Activated CD4-positive, alpha-beta memory T cell treated with anti-CD3 and anti-CD28 coated beads, Interleukin-2, amount 10 ng/mL, durations not matched to agents 7 days and 5 days (primary cell): ENCODE measurements around the gene PREPL. TPM values are rescaled to one million over a fixed set of nuclear protein-coding genes. Genes with fewer than 3 reads are reported as not detected.
A peak's percentile ranks its signal among the peaks of the same experiment; 100 is the strongest.

Experiments
- CTCF ChIA-PET: fragments of 350-600 bp; sonication (Branson Sonifier 250); formaldehyde crosslinking; loops from one replicate; lab custom pipeline; 2021; ENCODE audit warnings: antibody characterized with exemption, inconsistent platforms; lab: Charles Lee
- POLR2A ChIA-PET: fragments of 350-600 bp; sonication (Branson Sonifier 250); formaldehyde crosslinking; loops from one replicate; lab custom pipeline; 2021; ENCODE audit warnings: antibody characterized with exemption; lab: Charles Lee
- DNase-seq: peaks from one replicate; pipeline ENCODE4 v3.0.0-alpha.2; 2020
- H3K27ac Mint-ChIP-seq: one replicate; pipeline ENCODE4 v1.8.0; 2021; ENCODE audit warnings: mild to moderate bottlenecking, mixed read lengths
- H3K27me3 Mint-ChIP-seq: one replicate; pipeline ENCODE4 v1.8.0; 2021; ENCODE audit warnings: mixed read lengths
- H3K36me3 Mint-ChIP-seq: one replicate; pipeline ENCODE4 v1.8.0; 2021; ENCODE audit warnings: low read depth, mixed read lengths
- H3K4me1 Mint-ChIP-seq: one replicate; pipeline ENCODE4 v1.8.0; 2021; ENCODE audit warnings: mixed read lengths
- H3K4me3 Mint-ChIP-seq: one replicate; pipeline ENCODE4 v1.8.0; 2021; ENCODE audit warnings: mild to moderate bottlenecking, mixed read lengths
- H3K9me3 Mint-ChIP-seq: one replicate; pipeline ENCODE4 v1.8.0; 2021; ENCODE audit warnings: mixed read lengths
- total RNA-seq, 2 experiments: library from RNA; stranded (reverse); gene quantifications; one replicate each; pipeline ENCODE4 v1.2.3, GENCODE V29; 2021

Gene PREPL
- total RNA-seq, 2 experiments from 2014 or later: 20.2 to 21.7 TPM

DNA sequence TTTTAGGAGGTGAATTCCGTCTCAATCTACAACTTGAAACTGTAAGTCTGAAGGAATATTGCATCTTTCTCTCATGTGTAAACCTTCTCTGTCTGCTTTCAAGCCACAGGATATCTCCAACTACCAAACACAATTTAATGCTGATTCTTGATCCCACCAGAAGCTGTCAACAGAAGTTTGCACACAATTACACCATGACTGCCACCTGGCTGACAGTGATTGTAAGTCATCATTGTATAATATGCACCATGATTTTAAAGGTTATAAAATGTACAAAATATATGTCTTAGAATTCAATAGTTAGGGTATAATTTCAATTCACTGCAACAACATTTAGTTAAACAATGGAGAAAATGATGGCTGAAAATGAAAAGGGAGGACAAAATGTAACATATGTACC is 18.4 kb downstream of the PREPL start:
- Mint-ChIP-seq H3K9me3 (no peaks in the 10 kb centered on the region), H3K4me1 (no peaks in the 10 kb centered on the region), H3K36me3 (peaks cover 20% of the 10 kb centered on the region), H3K27ac (no peak overlapping the region), H3K27me3 (no peaks in the 10 kb centered on the region), H3K4me3 (no peak overlapping the region)
- ChIA-PET POLR2A (interaction anchor here (1.7 kb wide), 1 partner anchor 18 kb away, joined by 6 read pairs; the partner anchor contains the start of genes CAMKMT and PREPL), CTCF (interaction anchor here (0.7 to 2.0 kb wide), 8 partner anchors 17 to 299 kb away, joined by 3 to 13 read pairs (median 4); no protein-coding TSS in a partner anchor)
- DNase-seq: peak; percentile 21

- Mint-ChIP-seq H3K4me1 (peaks cover 8% of the 10 kb centered on the region), H3K9me3 (no peaks in the 10 kb centered on the region)
Observed at GRCh38 chr2:44335806-44336538, 25.3 kb downstream of the PREPL start.

DNA sequence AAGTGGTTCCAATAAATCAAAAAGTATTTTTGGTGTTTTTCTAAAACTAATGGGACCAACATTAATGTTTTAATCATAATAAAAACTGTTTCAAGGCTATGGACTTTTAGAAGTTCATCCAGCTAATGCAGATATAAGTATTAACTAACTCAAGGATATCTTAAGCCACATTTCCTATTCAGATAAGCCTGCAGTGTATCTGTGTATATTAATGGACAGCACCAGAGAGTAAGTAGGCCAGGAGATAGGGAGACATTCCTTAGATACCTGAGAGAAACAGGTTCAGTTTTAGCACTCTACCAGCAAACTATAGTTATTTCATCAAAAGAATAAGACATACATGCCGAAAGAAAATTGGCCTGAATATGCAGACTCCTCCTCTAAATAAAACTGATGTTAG is 27.3 kb downstream of the PREPL start:
- H3K4me3 Mint-ChIP-seq: no peak overlapping the region
- no peaks in the 10 kb centered on the region for H3K27me3 Mint-ChIP-seq
- no peak overlapping the region for H3K27ac Mint-ChIP-seq
- H3K36me3 Mint-ChIP-seq: peaks cover 49% of the 10 kb centered on the region
- no peak for DNase-seq
- POLR2A ChIA-PET: no interaction called here
- H3K4me1 Mint-ChIP-seq: peaks cover 8% of the 10 kb centered on the region
- no peaks in the 10 kb centered on the region for H3K9me3 Mint-ChIP-seq
- CTCF ChIA-PET: no interaction called here

More at GRCh38 chr2:44335806-44336538, 25.3 kb downstream of the PREPL start:
- ChIA-PET POLR2A (no interaction called here), CTCF (no interaction called here)
- no peak overlapping the region for H3K4me3 Mint-ChIP-seq
- H3K27ac Mint-ChIP-seq: no peak overlapping the region
- no peaks in the 10 kb centered on the region for H3K27me3 Mint-ChIP-seq
- peaks cover 47% of the 10 kb centered on the region for H3K36me3 Mint-ChIP-seq
- DNase-seq: no peak

GRCh38 chr2:44330801-44331200 is 30.5 kb downstream of the PREPL start:
- no peaks in the 10 kb centered on the region for H3K27me3 Mint-ChIP-seq
- ChIA-PET POLR2A (no interaction called here), CTCF (no interaction called here)
- no peak overlapping the region for H3K27ac Mint-ChIP-seq
- H3K4me1 Mint-ChIP-seq: peaks cover 4% of the 10 kb centered on the region
- H3K9me3 Mint-ChIP-seq: no peaks in the 10 kb centered on the region
- H3K36me3 Mint-ChIP-seq: peaks cover 37% of the 10 kb centered on the region
- DNase-seq: no peak
- no peak overlapping the region for H3K4me3 Mint-ChIP-seq

DNA sequence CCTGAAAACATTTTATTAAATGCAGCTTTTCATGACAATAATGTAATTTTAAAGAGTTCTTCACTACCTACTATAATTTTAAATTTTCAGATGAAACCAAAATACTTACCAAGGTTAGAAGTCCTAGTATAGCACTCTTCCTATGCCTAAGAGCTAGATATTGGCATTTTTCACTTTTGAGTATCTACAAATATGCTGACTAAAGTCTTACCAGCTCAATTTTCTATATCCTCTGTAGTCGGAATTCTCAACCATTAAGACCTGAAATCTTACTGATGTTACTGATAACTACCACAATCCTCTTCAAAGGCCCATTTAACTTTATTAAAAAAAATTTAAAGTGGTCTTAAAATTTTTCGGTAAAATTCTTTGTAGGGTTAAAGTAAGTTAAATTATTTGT is 32.0 kb downstream of the PREPL start:
- DNase-seq: no peak
- H3K9me3 Mint-ChIP-seq: no peaks in the 10 kb centered on the region
- ChIA-PET POLR2A (interaction anchor here (0.9 to 1.2 kb wide), 2 partner anchors 9 to 32 kb away, joined by 3 read pairs; partner anchors contain the start of genes CAMKMT and PREPL), CTCF (interaction anchor here (0.8 to 1.8 kb wide), 2 partner anchors 22 to 32 kb away, joined by 3 to 5 read pairs; partner anchors contain the start of genes CAMKMT and PREPL)
- peaks cover 32% of the 10 kb centered on the region for H3K36me3 Mint-ChIP-seq
- no peak overlapping the region for H3K4me3 Mint-ChIP-seq
- H3K27me3 Mint-ChIP-seq: no peaks in the 10 kb centered on the region
- H3K4me1 Mint-ChIP-seq: no peaks in the 10 kb centered on the region
- H3K27ac Mint-ChIP-seq: no peak overlapping the region

DNA sequence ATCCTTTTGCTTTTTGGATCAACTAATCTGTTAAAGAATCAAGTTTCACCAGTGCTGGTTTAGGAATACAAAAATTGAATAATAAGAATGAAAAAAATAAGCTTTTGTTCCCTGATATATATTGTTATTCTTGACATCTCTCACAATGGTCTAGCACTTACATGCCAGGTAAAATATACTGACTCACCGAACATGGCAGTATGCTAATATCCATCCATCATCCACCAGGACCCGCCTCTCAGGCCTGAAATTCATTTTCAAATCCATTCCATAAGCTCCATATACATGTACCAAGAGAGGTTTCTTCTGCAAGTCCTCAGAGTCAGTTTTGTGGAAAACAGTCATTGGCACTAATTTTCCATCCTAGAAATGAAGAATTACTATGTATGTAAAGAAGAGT is 32.5 kb downstream of the PREPL start:
- Mint-ChIP-seq H3K27ac (no peak overlapping the region), H3K27me3 (no peaks in the 10 kb centered on the region), H3K36me3 (peaks cover 35% of the 10 kb centered on the region), H3K4me3 (no peak overlapping the region), H3K4me1 (no peaks in the 10 kb centered on the region), H3K9me3 (no peaks in the 10 kb centered on the region)
- ChIA-PET POLR2A (interaction anchor here (0.9 to 1.2 kb wide), 2 partner anchors 9 to 33 kb away, joined by 3 read pairs; partner anchors contain the start of genes CAMKMT and PREPL), CTCF (interaction anchor here (0.8 to 1.8 kb wide), 2 partner anchors 22 to 33 kb away, joined by 3 to 5 read pairs; partner anchors contain the start of genes CAMKMT and PREPL)
- no peak for DNase-seq

DNA sequence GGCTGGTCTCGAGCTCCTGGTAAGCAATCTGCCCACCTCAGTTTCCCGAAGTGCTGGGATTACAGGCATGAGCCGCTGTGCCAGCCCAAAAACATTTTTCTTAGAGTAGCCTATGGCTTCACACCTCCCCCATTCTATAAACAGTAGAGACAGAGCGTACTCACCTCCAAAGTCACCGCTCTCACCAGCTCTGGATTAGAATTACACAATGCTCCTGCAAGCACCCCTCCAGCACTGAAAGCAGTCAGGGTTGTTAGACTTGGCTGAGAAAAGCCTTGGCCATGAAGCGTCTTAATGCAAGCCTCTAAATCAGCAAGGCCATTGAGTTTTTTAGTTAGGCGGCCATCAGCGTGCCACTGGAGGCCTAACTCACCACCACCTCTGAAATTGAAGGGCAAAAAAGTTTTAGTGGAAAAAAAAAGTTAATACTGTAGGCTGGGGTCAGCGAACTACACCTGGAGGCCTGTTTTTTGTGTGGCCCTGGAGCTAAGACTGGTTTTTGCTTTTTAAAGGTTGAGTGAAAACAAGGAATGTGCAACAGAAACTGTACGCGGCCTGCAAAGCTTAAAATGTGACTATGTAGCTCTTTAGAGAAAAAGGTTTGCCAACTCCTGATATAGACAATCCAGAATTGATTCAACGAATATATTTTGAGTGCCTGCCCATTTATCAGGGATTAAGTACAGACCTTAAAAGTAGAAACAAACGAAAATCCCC is 34.6 kb downstream of the PREPL start:
- H3K27ac Mint-ChIP-seq: no peak overlapping the region
- POLR2A ChIA-PET: interaction anchor here (0.6 to 0.9 kb wide), 2 partner anchors 12 to 342 kb away, joined by 3 read pairs; no protein-coding TSS in a partner anchor
- H3K4me3 Mint-ChIP-seq: no peak overlapping the region
- no peaks in the 10 kb centered on the region for H3K4me1 Mint-ChIP-seq
- CTCF ChIA-PET: no interaction called here
- H3K9me3 Mint-ChIP-seq: no peaks in the 10 kb centered on the region
- H3K36me3 Mint-ChIP-seq: peaks cover 43% of the 10 kb centered on the region
- DNase-seq: no peak
- H3K27me3 Mint-ChIP-seq: no peaks in the 10 kb centered on the region

GRCh38 chr2:44325897-44326296 is 35.4 kb downstream of the PREPL start:
- H3K4me3 Mint-ChIP-seq: no peak overlapping the region
- H3K4me1 Mint-ChIP-seq: no peaks in the 10 kb centered on the region
- POLR2A ChIA-PET: interaction anchor here (0.6 kb wide), 1 partner anchor 341 kb away, joined by 3 read pairs; no protein-coding TSS in a partner anchor
- H3K9me3 Mint-ChIP-seq: no peaks in the 10 kb centered on the region
- no peak for DNase-seq
- CTCF ChIA-PET: interaction anchor here (0.7 kb wide), 1 partner anchor 238 kb away, joined by 3 read pairs; no protein-coding TSS in a partner anchor
- H3K27ac Mint-ChIP-seq: no peak overlapping the region
- no peaks in the 10 kb centered on the region for H3K27me3 Mint-ChIP-seq
- H3K36me3 Mint-ChIP-seq: peaks cover 42% of the 10 kb centered on the region

- no peak for DNase-seq
- H3K36me3 Mint-ChIP-seq: peaks cover 45% of the 10 kb centered on the region
- no peaks in the 10 kb centered on the region for H3K27me3 Mint-ChIP-seq
- POLR2A ChIA-PET: no interaction called here
- no peak overlapping the region for H3K4me3 Mint-ChIP-seq
- CTCF ChIA-PET: no interaction called here
- no peak overlapping the region for H3K27ac Mint-ChIP-seq
- no peaks in the 10 kb centered on the region for H3K4me1 Mint-ChIP-seq
- no peaks in the 10 kb centered on the region for H3K9me3 Mint-ChIP-seq
Observed at GRCh38 chr2:44324971-44325426, 36.3 kb downstream of the PREPL start.

DNA sequence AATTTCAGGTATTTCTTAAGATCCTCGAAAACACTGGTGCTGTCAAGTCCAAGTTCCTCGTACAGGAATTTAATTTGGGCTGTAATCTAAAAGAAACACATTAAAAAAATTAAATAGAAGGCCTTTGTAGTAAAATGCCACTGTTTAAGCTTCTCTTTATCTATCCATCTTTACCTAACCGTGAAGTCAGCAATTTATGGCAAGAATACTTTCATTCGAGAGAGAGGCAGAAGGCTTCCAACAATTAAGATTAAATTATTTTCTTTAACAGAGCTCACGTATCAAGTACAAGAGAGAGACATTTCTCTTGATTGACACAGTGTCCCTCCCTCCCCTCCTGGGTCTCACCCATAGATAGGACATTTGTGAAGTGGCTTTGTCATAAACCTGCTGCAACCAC is 39.9 kb downstream of the PREPL start:
- no peak overlapping the region for H3K4me3 Mint-ChIP-seq
- no peak for DNase-seq
- no peaks in the 10 kb centered on the region for H3K4me1 Mint-ChIP-seq
- peaks cover 38% of the 10 kb centered on the region for H3K36me3 Mint-ChIP-seq
- POLR2A ChIA-PET: no interaction called here
- H3K27me3 Mint-ChIP-seq: no peaks in the 10 kb centered on the region
- CTCF ChIA-PET: no interaction called here
- no peaks in the 10 kb centered on the region for H3K9me3 Mint-ChIP-seq
- H3K27ac Mint-ChIP-seq: no peak overlapping the region

GRCh38 chr2:44320832-44321231 is 40.5 kb downstream of the PREPL start:
- POLR2A ChIA-PET: no interaction called here
- no peaks in the 10 kb centered on the region for H3K9me3 Mint-ChIP-seq
- peaks cover 40% of the 10 kb centered on the region for H3K36me3 Mint-ChIP-seq
- no peaks in the 10 kb centered on the region for H3K4me1 Mint-ChIP-seq
- CTCF ChIA-PET: no interaction called here
- DNase-seq: no peak
- H3K27me3 Mint-ChIP-seq: no peaks in the 10 kb centered on the region
- no peak overlapping the region for H3K4me3 Mint-ChIP-seq
- H3K27ac Mint-ChIP-seq: no peak overlapping the region

DNA sequence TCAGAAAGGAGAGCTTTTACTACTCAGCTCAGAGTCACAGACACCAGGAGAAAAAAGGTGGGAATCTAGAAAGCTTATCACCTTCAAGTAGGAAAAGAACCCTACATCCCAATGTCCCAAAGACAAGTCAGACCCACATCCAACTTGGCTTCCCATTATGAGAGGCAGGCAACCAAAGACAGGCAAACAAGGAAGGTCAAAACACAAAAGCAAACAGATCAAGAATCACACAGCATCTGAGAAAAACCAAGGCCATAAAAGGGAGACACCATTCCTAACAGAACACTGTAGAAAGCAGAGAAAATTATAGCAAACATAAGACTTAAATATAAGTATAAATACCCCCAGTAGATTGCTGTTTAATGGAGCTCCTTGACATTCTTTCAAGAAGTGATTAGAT is 45.3 kb downstream of the PREPL start:
- Mint-ChIP-seq H3K9me3 (peaks cover 7% of the 10 kb centered on the region), H3K4me1 (no peaks in the 10 kb centered on the region), H3K36me3 (peaks cover 46% of the 10 kb centered on the region), H3K27ac (no peak overlapping the region), H3K27me3 (no peaks in the 10 kb centered on the region), H3K4me3 (no peak overlapping the region)
- no peak for DNase-seq
- ChIA-PET CTCF (interaction anchor here (0.7 kb wide), 1 partner anchor 226 kb away, joined by 3 read pairs; no protein-coding TSS in a partner anchor), POLR2A (no interaction called here)

- Mint-ChIP-seq H3K4me3 (no peak overlapping the region), H3K4me1 (no peaks in the 10 kb centered on the region), H3K9me3 (peaks cover 15% of the 10 kb centered on the region), H3K27me3 (no peaks in the 10 kb centered on the region), H3K27ac (no peak overlapping the region), H3K36me3 (peaks cover 47% of the 10 kb centered on the region)
- no peak for DNase-seq
- POLR2A ChIA-PET: no interaction called here
- CTCF ChIA-PET: interaction anchor here (0.7 kb wide), 1 partner anchor 18 kb away, joined by 5 read pairs; no protein-coding TSS in a partner anchor
Observed at GRCh38 chr2:44314362-44314761, 46.9 kb downstream of the PREPL start.
